Measurements from ENCODE around the gene SDK1. TPM values are rescaled to one million over a fixed set of nuclear protein-coding genes. Genes with fewer than 3 reads are reported as not detected.

SDK1 gene
- polyA plus RNA-seq, 2 donors, result 0.33 to 0.47 TPM

DNA sequence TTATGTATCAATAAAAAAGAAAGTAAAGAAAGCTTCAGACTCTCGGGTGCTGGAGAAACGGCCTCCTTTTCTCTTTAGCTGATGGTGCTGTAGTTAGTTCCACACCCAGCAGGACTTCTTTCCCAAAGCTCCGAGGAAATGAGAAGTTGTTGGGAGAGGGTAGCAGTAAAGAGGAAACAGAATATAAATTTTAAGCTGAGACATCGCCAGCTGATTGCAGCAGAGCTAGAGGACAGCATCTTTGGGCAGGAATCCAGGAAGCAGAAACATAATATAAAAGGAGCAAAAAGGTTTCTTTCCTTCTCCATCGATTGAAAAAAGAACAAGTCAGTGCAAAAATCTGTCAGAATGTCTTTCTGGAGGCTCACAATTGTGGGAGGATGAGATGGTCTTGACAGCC, 764.1 kb downstream of the SDK1 start:
- no peak overlapping the region for H3K4me3 ChIP-seq (ENCODE audit: low read depth in 1 of 2, low read length in 2 of 2)
- no peak overlapping the region for H3K27ac ChIP-seq (ENCODE audit: low read depth in 2 of 2, low read length in 1 of 2)
- 45 to 46% methylated on average over 5 of the region's 5 CpGs for WGBS, 2 donors

DNA sequence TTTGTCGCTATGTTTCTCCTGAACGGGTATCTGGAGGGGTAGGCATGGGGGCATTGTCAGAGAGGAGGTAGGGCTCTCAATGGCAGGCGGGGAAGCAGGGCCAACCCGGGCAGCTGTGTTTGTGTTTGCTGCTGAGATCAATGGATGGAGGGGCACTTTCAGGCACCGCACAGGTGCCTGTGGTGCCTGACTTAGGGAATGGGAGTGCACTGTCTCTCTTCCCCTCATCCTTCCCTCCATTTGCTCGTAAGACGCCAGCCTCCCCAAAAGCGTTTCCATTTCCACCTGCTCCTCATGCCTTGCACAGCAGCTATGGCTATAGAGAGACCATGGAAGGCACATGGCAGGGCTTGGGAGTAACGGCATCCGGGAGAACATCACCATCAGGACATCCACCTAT, 765.2 kb downstream of the SDK1 start:
- Histone ChIP-seq H3K4me3 (ENCODE audit: low read depth in 1 of 2, low read length in 2 of 2) (no peak overlapping the region), H3K4me1 (ENCODE audit: control insufficient read depth in 2 of 2, insufficient read depth in 2 of 2, low read length in 1 of 2) (no peaks in the 10 kb centered on the region), H3K27ac (ENCODE audit: low read depth in 2 of 2, low read length in 1 of 2) (no peak overlapping the region), H3K27me3 (ENCODE audit: control insufficient read depth in 1 of 2, insufficient read depth in 2 of 2, low read length in 2 of 2) (no peaks in the 10 kb centered on the region), H3K36me3 (ENCODE audit: control insufficient read depth in 2 of 2, insufficient read depth in 2 of 2, low read length in 1 of 2) (peaks cover 0 to 2% of the 10 kb centered on the region in 2 donors), H3K9me3 (ENCODE audit: control insufficient read depth in 2 of 2, insufficient read depth in 1 of 2, low read depth in 1 of 2, low read length in 1 of 2) (no peaks in the 10 kb centered on the region)
- WGBS, 2 donors, result 90 to 95% methylated on average over 10 of the region's 10 CpGs

More for the DNA sequence above, 764.1 kb downstream of the SDK1 start:
- no peaks in the 10 kb centered on the region for H3K4me1 ChIP-seq (ENCODE audit: control insufficient read depth in 2 of 2, insufficient read depth in 2 of 2, low read length in 1 of 2)
- H3K36me3 ChIP-seq (ENCODE audit: control insufficient read depth in 2 of 2, insufficient read depth in 2 of 2, low read length in 1 of 2), result peaks cover 0 to 2% of the 10 kb centered on the region in 2 donors
- H3K27me3 ChIP-seq (ENCODE audit: control insufficient read depth in 1 of 2, insufficient read depth in 2 of 2, low read length in 2 of 2), result no peaks in the 10 kb centered on the region
- no peaks in the 10 kb centered on the region for H3K9me3 ChIP-seq (ENCODE audit: control insufficient read depth in 2 of 2, insufficient read depth in 1 of 2, low read depth in 1 of 2, low read length in 1 of 2)

DNA sequence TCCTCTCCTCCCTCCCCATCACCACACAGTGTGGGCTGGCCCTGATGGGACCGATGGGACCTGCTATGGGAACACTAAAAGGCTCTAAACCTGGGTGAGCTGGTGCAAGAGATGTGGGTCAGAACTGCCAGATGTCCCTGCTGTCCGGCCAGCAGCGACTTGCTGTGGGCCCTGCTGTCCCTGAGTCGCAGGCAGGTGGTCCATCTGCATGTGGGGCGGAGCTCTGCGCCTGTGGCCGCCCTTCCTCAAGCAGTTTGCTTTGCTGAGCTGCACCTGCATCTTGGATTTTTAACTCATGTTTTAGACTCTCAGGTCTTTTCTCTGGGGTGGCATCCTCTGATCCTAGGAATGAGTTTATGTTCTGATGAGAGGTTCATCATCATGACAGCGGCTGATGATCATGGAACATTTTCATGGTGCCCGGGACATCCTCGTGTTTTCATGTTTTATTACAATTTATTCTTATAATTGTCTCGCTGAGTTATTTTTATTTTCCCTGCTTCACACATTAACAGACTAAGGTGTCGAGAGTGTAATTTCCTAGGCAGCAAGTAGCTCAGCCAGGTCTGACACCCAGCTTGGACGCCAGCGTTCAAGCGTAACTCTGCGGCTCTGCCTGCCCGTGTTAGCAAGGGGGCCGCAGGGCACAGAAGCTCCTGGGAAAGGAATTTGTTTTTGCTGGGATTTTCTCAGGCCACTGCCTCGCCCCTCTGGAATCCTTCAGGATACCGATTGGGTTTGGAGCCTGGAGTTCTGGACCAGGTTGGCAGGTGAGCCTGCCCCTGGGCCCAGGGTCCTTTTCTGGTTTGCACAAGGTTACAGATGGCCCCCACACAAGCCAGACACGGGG, 765.8 kb downstream of the SDK1 start:
- Histone ChIP-seq H3K36me3 (ENCODE audit: control insufficient read depth in 2 of 2, insufficient read depth in 2 of 2, low read length in 1 of 2) (peaks cover 0 to 2% of the 10 kb centered on the region in 2 donors), H3K4me3 (ENCODE audit: low read depth in 1 of 2, low read length in 2 of 2) (no peak overlapping the region), H3K27me3 (ENCODE audit: control insufficient read depth in 1 of 2, insufficient read depth in 2 of 2, low read length in 2 of 2) (no peaks in the 10 kb centered on the region), H3K4me1 (ENCODE audit: control insufficient read depth in 2 of 2, insufficient read depth in 2 of 2, low read length in 1 of 2) (no peaks in the 10 kb centered on the region), H3K9me3 (ENCODE audit: control insufficient read depth in 2 of 2, insufficient read depth in 1 of 2, low read depth in 1 of 2, low read length in 1 of 2) (no peaks in the 10 kb centered on the region), H3K27ac (ENCODE audit: low read depth in 2 of 2, low read length in 1 of 2) (no peak overlapping the region)
- WGBS, 2 donors, result 88 to 90% methylated on average over 21 of the region's 21 CpGs

DNA sequence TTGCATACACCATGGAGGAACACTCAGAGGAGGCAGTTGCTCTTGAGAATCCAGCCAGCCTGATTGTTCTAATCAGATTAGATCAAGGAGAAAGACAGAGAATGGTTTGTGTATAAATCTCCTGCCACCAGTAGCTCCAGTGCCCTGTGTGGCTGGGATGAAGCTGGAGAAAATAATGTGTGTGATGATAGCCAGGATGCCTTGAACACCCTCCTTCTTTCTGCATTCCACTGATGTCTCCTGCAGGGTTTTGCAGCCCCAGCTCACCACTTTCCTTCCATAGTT, 766.4 kb downstream of the SDK1 start:
- H3K4me1 ChIP-seq (ENCODE audit: control insufficient read depth in 2 of 2, insufficient read depth in 2 of 2, low read length in 1 of 2), result no peaks in the 10 kb centered on the region
- no peaks in the 10 kb centered on the region for H3K27me3 ChIP-seq (ENCODE audit: control insufficient read depth in 1 of 2, insufficient read depth in 2 of 2, low read length in 2 of 2)
- peaks cover 0 to 2% of the 10 kb centered on the region in 2 donors for H3K36me3 ChIP-seq (ENCODE audit: control insufficient read depth in 2 of 2, insufficient read depth in 2 of 2, low read length in 1 of 2)
- peaks cover 0 to 2% of the 10 kb centered on the region in 2 donors for H3K9me3 ChIP-seq (ENCODE audit: control insufficient read depth in 2 of 2, insufficient read depth in 1 of 2, low read depth in 1 of 2, low read length in 1 of 2)
- no peak overlapping the region for H3K4me3 ChIP-seq (ENCODE audit: low read depth in 1 of 2, low read length in 2 of 2)
- H3K27ac ChIP-seq (ENCODE audit: low read depth in 2 of 2, low read length in 1 of 2), result no peak overlapping the region

DNA sequence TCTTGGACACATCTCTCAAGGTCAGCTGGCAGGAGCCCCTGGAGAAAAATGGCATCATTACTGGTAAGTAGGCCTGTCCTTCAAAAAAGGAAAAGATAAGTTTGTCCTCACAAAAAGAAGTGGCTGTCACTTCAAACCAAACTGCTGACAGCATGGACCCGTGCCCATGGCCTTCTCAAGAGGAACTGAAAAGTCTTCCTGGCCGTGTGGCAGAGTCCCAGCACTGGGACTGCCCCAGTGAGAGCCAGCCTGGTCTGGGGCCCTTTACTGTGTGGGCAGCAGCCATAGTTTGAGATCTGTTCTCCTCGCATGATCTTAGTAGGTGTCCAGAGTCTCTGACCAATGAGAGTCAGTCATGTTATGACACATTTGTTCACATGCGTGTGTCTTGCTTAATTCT, 766.8 kb downstream of the SDK1 start:
- Histone ChIP-seq H3K27me3 (ENCODE audit: control insufficient read depth in 1 of 2, insufficient read depth in 2 of 2, low read length in 2 of 2) (no peaks in the 10 kb centered on the region), H3K4me3 (ENCODE audit: low read depth in 1 of 2, low read length in 2 of 2) (no peak overlapping the region), H3K36me3 (ENCODE audit: control insufficient read depth in 2 of 2, insufficient read depth in 2 of 2, low read length in 1 of 2) (peaks cover 0 to 2% of the 10 kb centered on the region in 2 donors), H3K9me3 (ENCODE audit: control insufficient read depth in 2 of 2, insufficient read depth in 1 of 2, low read depth in 1 of 2, low read length in 1 of 2) (peaks cover 0 to 2% of the 10 kb centered on the region in 2 donors), H3K4me1 (ENCODE audit: control insufficient read depth in 2 of 2, insufficient read depth in 2 of 2, low read length in 1 of 2) (no peaks in the 10 kb centered on the region), H3K27ac (ENCODE audit: low read depth in 2 of 2, low read length in 1 of 2) (no peak overlapping the region)
- 80 to 85% methylated on average over 4 of the region's 4 CpGs for WGBS, 2 donors

DNA sequence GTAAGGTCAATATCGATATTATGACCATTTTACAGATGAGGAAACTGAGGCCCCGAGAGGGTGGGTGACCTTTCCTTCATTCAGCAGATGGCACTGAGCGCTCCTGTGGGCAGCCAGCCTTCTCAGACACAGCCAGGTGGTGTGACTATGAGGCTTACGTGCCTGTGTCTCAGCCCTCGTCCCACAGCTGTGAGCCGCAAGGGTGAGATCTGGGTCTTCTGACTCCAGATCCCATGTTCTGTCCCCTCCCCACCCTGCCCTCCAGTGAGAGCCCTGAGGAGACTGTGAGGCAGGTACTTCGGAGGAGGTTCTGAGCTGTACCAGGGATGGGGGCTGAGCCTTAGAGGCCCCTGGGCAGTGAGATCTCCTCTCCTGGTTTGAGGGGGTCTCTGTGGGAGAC, 767.2 kb downstream of the SDK1 start:
- Histone ChIP-seq H3K27me3 (ENCODE audit: control insufficient read depth in 1 of 2, insufficient read depth in 2 of 2, low read length in 2 of 2) (no peaks in the 10 kb centered on the region), H3K4me3 (ENCODE audit: low read depth in 1 of 2, low read length in 2 of 2) (no peak overlapping the region), H3K4me1 (ENCODE audit: control insufficient read depth in 2 of 2, insufficient read depth in 2 of 2, low read length in 1 of 2) (no peaks in the 10 kb centered on the region), H3K9me3 (ENCODE audit: control insufficient read depth in 2 of 2, insufficient read depth in 1 of 2, low read depth in 1 of 2, low read length in 1 of 2) (peaks cover 0 to 2% of the 10 kb centered on the region in 2 donors), H3K27ac (ENCODE audit: low read depth in 2 of 2, low read length in 1 of 2) (no peak overlapping the region), H3K36me3 (ENCODE audit: control insufficient read depth in 2 of 2, insufficient read depth in 2 of 2, low read length in 1 of 2) (peaks cover 0 to 2% of the 10 kb centered on the region in 2 donors)
- WGBS, 2 donors, result 96% methylated on average over 7 of the region's 7 CpGs

DNA sequence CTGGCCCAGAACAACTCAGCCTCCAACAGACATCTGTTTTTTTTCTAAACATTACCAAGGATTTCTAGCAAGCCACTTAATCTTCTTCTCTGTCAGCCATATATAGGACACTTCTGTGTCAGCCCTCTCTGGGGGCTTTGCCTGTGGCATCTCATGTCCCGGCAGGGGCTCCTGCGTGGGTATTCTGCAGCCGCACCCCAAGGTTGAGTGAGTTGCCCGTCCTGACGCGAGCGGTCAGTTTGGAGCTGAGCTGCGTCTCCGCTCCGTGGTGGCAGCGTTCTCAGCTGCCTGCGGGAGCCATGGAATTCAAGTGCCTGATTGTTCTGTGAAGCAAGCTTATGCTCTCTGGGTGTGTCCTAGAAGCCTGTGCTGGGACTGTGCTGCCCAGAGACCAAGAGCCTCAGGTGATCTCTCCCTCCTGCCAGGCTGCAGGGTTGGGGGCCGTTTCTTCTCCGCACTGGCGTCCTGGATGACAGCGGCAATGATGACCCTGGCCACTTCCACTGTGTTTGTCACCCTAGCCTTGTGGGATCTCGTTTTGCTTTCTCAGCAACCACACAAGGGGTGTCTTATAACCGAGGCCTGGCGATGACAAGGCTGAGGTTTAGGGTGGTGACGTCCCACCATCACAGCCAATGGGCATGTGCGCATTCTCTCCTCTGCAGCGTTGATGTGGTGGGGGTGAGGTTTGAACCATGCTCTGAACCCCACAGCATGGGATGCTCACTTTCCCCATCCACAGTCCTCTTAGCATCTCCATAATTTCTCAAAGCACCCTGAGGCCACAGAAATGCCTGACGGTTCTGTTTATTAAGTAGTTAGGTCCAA, 768.4 kb downstream of the SDK1 start:
- Histone ChIP-seq H3K4me3 (ENCODE audit: low read depth in 1 of 2, low read length in 2 of 2) (no peak overlapping the region), H3K27ac (ENCODE audit: low read depth in 2 of 2, low read length in 1 of 2) (no peak overlapping the region), H3K36me3 (ENCODE audit: control insufficient read depth in 2 of 2, insufficient read depth in 2 of 2, low read length in 1 of 2) (peaks cover 0 to 2% of the 10 kb centered on the region in 2 donors), H3K9me3 (ENCODE audit: control insufficient read depth in 2 of 2, insufficient read depth in 1 of 2, low read depth in 1 of 2, low read length in 1 of 2) (peaks cover 0 to 2% of the 10 kb centered on the region in 2 donors), H3K4me1 (ENCODE audit: control insufficient read depth in 2 of 2, insufficient read depth in 2 of 2, low read length in 1 of 2) (no peaks in the 10 kb centered on the region), H3K27me3 (ENCODE audit: control insufficient read depth in 1 of 2, insufficient read depth in 2 of 2, low read length in 2 of 2) (no peaks in the 10 kb centered on the region)
- 88 to 90% methylated on average over 23 of the region's 23 CpGs for WGBS, 2 donors

DNA sequence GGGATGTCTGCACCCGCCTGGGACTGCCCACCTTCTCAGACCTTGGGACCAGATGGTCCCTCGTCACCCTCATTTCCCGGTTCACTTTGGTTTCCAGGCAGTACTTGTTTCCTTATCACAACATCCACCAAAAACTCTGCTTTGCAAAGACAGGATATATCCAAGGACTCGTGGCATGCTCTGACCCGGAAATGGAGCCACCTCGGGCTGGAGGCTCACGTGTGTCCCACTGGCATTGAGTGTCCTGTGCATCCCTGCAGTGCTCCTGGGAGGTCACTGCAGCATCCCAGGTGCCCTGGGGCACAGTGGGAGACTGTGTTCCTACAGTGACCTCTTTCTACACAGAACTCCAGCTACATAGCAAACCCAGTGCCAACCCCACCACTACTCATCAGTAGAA, 769.2 kb downstream of the SDK1 start:
- H3K27me3 ChIP-seq (ENCODE audit: control insufficient read depth in 1 of 2, insufficient read depth in 2 of 2, low read length in 2 of 2), result no peaks in the 10 kb centered on the region
- H3K27ac ChIP-seq (ENCODE audit: low read depth in 2 of 2, low read length in 1 of 2), result no peak overlapping the region
- no peak overlapping the region for H3K4me3 ChIP-seq (ENCODE audit: low read depth in 1 of 2, low read length in 2 of 2)
- 81 to 82% methylated on average over 7 of the region's 7 CpGs for WGBS, 2 donors
- no peaks in the 10 kb centered on the region for H3K4me1 ChIP-seq (ENCODE audit: control insufficient read depth in 2 of 2, insufficient read depth in 2 of 2, low read length in 1 of 2)
- peaks cover 0 to 2% of the 10 kb centered on the region in 2 donors for H3K9me3 ChIP-seq (ENCODE audit: control insufficient read depth in 2 of 2, insufficient read depth in 1 of 2, low read depth in 1 of 2, low read length in 1 of 2)
- H3K36me3 ChIP-seq (ENCODE audit: control insufficient read depth in 2 of 2, insufficient read depth in 2 of 2, low read length in 1 of 2), result peaks cover 0 to 2% of the 10 kb centered on the region in 2 donors

DNA sequence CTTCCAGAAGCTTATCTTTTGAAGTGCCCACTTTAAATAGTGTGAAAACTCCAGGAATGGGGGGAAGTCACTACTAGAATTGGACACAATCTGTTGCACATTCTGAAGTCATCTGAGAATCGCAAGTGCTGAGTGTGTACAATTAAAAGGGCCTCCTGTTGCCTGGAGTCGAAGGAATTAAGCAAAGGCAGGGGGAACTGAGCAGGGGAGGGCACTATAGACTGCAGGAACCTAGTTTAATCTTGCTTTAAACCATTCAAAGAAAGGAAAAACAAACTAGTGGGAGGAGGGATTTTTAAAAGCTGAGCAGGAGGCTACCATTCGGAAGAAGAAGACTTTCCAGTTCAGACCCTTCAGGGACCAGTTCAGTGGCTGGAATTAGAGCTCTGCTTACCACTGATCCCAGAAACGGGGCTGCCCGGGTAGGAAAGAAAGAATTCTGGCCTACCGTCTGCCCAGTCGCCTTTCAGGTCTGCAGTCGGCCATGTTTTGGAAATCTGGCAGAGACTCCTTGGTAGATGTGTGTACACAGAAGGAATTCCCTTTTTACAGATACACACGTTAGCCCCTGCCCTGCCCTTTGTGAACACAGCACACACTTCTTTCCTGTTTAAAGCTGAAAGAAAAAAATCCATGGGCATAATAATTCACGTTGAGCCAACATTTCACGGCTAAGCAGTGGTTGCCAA, 770.5 kb downstream of the SDK1 start:
- no peak overlapping the region for H3K4me3 ChIP-seq (ENCODE audit: low read depth in 1 of 2, low read length in 2 of 2)
- H3K36me3 ChIP-seq (ENCODE audit: control insufficient read depth in 2 of 2, insufficient read depth in 2 of 2, low read length in 1 of 2), result peaks cover 0 to 2% of the 10 kb centered on the region in 2 donors
- 82 to 83% methylated on average over 11 of the region's 11 CpGs for WGBS, 2 donors
- H3K27ac ChIP-seq (ENCODE audit: low read depth in 2 of 2, low read length in 1 of 2), result no peak overlapping the region
- H3K4me1 ChIP-seq (ENCODE audit: control insufficient read depth in 2 of 2, insufficient read depth in 2 of 2, low read length in 1 of 2), result no peaks in the 10 kb centered on the region
- H3K27me3 ChIP-seq (ENCODE audit: control insufficient read depth in 1 of 2, insufficient read depth in 2 of 2, low read length in 2 of 2), result no peaks in the 10 kb centered on the region
- peaks cover 0 to 2% of the 10 kb centered on the region in 2 donors for H3K9me3 ChIP-seq (ENCODE audit: control insufficient read depth in 2 of 2, insufficient read depth in 1 of 2, low read depth in 1 of 2, low read length in 1 of 2)

All from esophagus (tissue), 2 donors.